ENCODE data around the gene LRP6. TPM values are rescaled to one million over a fixed set of nuclear protein-coding genes. Genes with fewer than 3 reads are reported as not detected.

The LRP6 gene
- total and polyA plus RNA-seq, 2 of the 8 experiments (the other 6 are each of a cell fraction or from before 2014, with no cell fraction given): 53.6 to 73.2 TPM

DNA sequence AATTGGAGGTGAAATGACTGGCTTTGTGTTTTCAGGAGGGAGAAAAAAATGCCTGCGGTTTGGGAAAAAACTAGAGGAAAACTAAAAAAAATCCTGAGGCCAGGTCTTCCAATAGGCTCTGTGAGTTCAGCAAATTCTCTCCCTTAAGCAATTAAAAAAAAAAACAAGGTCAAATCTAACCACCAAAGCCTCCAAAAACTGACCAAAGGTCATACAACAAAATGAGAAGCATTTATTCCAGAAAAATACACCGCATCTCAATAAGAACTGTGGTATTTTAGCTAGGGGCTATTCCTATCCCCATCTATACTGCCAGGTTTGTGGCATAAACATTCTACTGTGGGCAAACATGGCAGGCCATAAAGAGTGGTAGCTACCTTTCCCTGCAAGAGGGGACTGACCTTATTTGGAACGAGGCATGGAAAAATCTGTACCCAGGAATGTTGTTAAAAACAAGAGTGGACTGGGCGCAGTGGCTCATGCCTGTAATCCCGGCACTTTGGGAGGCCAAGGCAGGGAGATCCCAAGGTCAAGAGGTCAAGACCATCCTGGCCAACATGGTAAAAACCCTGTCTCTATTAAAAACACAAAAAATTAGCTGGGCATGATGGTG lies 60.0 kb downstream of the LRP6 start:
- Histone ChIP-seq H2BK5ac (ENCODE audit: low read depth, low read length) (no peak overlapping the region), H4K5ac (ENCODE audit: insufficient read length, low read depth, low read length) (no peak overlapping the region), H3K14ac (ENCODE audit: insufficient read length) (no peak overlapping the region), H4K20me1 (replicated peaks in 1 of 2; ENCODE audit: control insufficient read depth in 1 of 2, insufficient read depth in 2 of 2, low read length in 2 of 2) (peaks cover 7 to 8% of the 10 kb centered on the region in 2 experiments), H3K27ac (ENCODE audit: low read depth, low read length) (no peak overlapping the region), H3K23ac (ENCODE audit: insufficient read length) (no peak overlapping the region), H2BK12ac (ENCODE audit: low read depth, low read length) (no peak overlapping the region), H3K79me2 (ENCODE audit: control insufficient read depth in 1 of 2, insufficient read depth in 2 of 2, low read length in 2 of 2) (peaks cover 6 to 90% of the 10 kb centered on the region in 2 experiments; a peak in 3 of 4 replicates), H3K9me3 (ENCODE audit: insufficient read depth in 2 of 2, low read depth in 1 of 2, low read length in 1 of 2) (no peaks in the 10 kb centered on the region), H3K4me3 (ENCODE audit: extremely low read depth in 1 of 4, insufficient read depth in 2 of 4, low read depth in 3 of 4, low read length in 4 of 4) (no peak overlapping the region), H2BK20ac (ENCODE audit: low read length) (no peak overlapping the region), H3K36me3 (ENCODE audit: control insufficient read depth in 2 of 4, insufficient read depth in 4 of 4, low read length in 3 of 4) (peaks cover 0 to 12% (median 2%) of the 10 kb centered on the region in 4 experiments; a peak in 2 of 8 replicates), H3K18ac (ENCODE audit: extremely low read depth, low read length) (no peak overlapping the region), H3K4ac (replicated peaks; ENCODE audit: insufficient read length, low read depth, low read length) (no peak overlapping the region), H3K4me2 (ENCODE audit: insufficient read depth in 1 of 2, low read depth in 2 of 2, low read length in 2 of 2) (no peak overlapping the region), H2AK5ac (ENCODE audit: low read depth, low read length) (no peak overlapping the region), H4K91ac (replicated peaks; ENCODE audit: insufficient read length, low read length) (no peak overlapping the region), H2BK120ac (replicated peaks; ENCODE audit: low read depth, low read length) (no peak overlapping the region), H2AFZ (ENCODE audit: low read length) (no peak overlapping the region), H2BK15ac (ENCODE audit: low read length) (no peak overlapping the region), H3K9ac (replicated peaks in 1 of 4; ENCODE audit: extremely low read depth in 1 of 4, low read depth in 3 of 4, low read length in 3 of 4) (no peak overlapping the region), H3K4me1 (replicated peaks in 1 of 4; ENCODE audit: control insufficient read depth in 3 of 4, insufficient read depth in 4 of 4, low read length in 3 of 4) (no peaks in the 10 kb centered on the region), H4K8ac (ENCODE audit: extremely low read depth, insufficient read depth, low read length) (no peak overlapping the region), H3K79me1 (ENCODE audit: low read depth, low read length) (peaks cover 13% of the 10 kb centered on the region), H3K27me3 (replicated peaks in 1 of 4; ENCODE audit: control insufficient read depth in 3 of 4, extremely low read depth in 1 of 4, insufficient read depth in 3 of 4, low read length in 3 of 4) (no peaks in the 10 kb centered on the region), H3K56ac (replicated peaks; ENCODE audit: insufficient read length, low read depth, low read length) (no peak overlapping the region), H3K23me2 (ENCODE audit: low read depth, low read length) (no peaks in the 10 kb centered on the region)
- 90 to 100% methylated on average over 1 to 5 of the region's 5 CpGs for WGBS, 2 experiments (ENCODE audit: extremely low coverage in 1 of 2, insufficient coverage in 1 of 2, insufficient read length in 1 of 2, insufficient replicate concordance in 2 of 2, low coverage in 1 of 2, low lambda C conversion rate in 2 of 2, missing lambda C conversion rate in 1 of 2)
- POLR2A ChIA-PET (ENCODE audit: partially characterized antibody): interaction anchor here (0.6 kb wide), 1 partner anchor 163 kb away, joined by 3 read pairs; no protein-coding TSS in a partner anchor
- no peak for DNase-seq (ENCODE audit: low read depth in 1 of 2, low spot score in 2 of 2)
- no peak for FAIRE-seq
- CTCF ChIA-PET (ENCODE audit: partially characterized antibody): interaction anchor here (0.5 kb wide), 1 partner anchor 238 kb away, joined by 3 read pairs; no protein-coding TSS in a partner anchor
- no peak for TF ChIP-seq NANOG (IDR thresholded peaks at IDR 0.05; ENCODE audit: insufficient read depth, low read depth, low read length, poor library complexity, severe bottlenecking)
- no peak for TF ChIP-seq BACH1 (IDR thresholded peaks at IDR 0.05; ENCODE audit: low read length)
- no peak for TF ChIP-seq KDM4A (IDR thresholded peaks at IDR 0.05; ENCODE audit: low read depth, low read length, severe bottlenecking)

All from H1 (cell line).